T47D (cell line): Measurements from ENCODE around the gene NIF3L1.

Experiments used
- DNase-seq, 2 experiments: peaks; one replicate each; pipeline versions ENCODE4 v3.0.0 to v3.0.0-alpha.2; 2011 to 2012; ENCODE audit warnings: low read depth in 1 of 2, low spot score in 1 of 2
- JUND ChIP-seq: IDR thresholded peaks from 2 replicates; pipeline ENCODE4 v1.6.1; 2012; ENCODE audit warnings: low read depth
- in situ Hi-C: cut with HindIII; loops from 2 replicates; pipeline ENCODE4 v1.10.0; 2016; ENCODE audit warnings: low sequenced_read_pairs, low pct_unique_long_range_greater_than_20kb

NIF3L1 gene

DNA sequence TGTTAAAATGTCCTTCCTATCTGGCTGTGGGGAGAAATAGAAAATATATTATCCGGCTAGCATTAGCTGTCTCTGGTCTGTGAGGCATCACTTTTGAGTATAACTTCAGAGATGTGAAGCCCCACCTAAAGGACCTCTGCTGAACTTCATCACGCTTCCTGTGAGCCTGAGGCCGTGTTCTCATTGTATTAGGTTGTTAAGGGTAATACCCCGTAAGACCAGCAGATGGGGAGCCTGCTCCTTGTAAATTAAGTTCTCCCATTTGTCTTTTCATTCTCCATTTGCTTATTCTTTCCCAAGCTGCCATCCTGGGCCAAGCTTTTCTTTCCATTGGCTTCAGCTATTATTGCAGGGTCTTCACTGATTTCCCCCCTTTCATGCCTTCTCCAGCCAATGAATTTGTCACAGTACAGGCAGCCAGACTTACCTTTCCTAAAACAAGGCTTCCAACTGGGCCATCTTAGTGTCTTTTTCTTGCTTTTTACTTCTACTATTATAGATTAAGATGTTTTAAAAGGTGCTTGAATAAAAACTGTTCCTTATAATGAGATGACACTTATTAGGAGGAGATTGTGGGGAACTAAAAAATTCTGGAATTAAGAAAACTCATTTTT, 12.4 kb downstream of the NIF3L1 start:
- in situ Hi-C loops, result no loop called here
- no peak for TF ChIP-seq JUND
- DNase-seq, result peak; percentile 25 to 81

- in situ Hi-C loops, result no loop called here
- DNase-seq, result peak in 1 of 2 experiments; percentile 60
- no peak for TF ChIP-seq JUND
Observed at GRCh38 chr2:200905618-200906296, 16.6 kb downstream of the NIF3L1 start.

GRCh38 chr2:200909958-200910357, 20.8 kb downstream of the NIF3L1 start:
- TF ChIP-seq JUND, result no peak
- in situ Hi-C loops, result no loop called here
- no peak for DNase-seq

DNA sequence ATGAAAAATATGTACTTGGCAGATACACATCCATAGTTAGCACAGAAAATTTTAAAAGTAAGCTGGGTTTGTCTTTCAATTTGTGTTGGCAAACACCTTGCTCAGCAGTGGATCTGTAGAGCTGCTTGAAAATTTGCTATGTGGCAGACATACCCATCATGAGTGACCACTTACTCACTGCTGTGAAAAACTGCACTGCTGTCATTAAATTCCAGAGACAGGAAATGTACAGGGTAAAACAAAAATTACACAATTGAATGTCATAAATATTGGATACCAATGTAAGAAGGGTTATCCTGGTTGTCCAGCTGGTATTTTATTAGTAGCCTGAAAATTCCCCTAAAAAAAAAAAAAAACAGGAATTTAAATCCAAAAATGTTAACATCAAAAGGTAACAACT, 24.5 kb downstream of the NIF3L1 start:
- in situ Hi-C loops, result no loop called here
- no peak for DNase-seq
- no peak for TF ChIP-seq JUND

DNA sequence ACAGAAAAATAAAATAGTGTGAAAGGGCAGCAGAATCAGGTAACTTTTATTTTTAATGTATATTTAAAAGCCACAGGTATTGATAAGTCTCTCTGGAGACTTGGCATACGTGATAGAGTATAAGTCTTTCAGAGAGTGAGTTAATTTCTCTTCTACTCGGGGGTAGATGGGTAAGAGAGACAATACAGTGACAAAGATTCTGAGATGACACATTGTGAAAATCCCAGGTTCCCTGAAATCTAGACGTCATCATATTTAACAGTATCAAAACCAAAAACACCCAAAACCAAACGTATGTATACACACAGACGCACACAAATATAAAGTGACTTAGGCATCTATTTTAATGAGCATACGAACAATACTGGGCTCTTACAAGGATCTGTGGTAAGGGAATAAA, 33.3 kb downstream of the NIF3L1 start:
- no peak for TF ChIP-seq JUND
- no peak for DNase-seq
- in situ Hi-C loops, result no loop called here

GRCh38 chr2:200929334-200930249, 40.4 kb downstream of the NIF3L1 start:
- in situ Hi-C loops, result no loop called here
- DNase-seq, result no peak
- no peak for TF ChIP-seq JUND

GRCh38 chr2:200930947-200931626, 41.9 kb downstream of the NIF3L1 start:
- in situ Hi-C loops, result no loop called here
- TF ChIP-seq JUND, result no peak
- no peak for DNase-seq

DNA sequence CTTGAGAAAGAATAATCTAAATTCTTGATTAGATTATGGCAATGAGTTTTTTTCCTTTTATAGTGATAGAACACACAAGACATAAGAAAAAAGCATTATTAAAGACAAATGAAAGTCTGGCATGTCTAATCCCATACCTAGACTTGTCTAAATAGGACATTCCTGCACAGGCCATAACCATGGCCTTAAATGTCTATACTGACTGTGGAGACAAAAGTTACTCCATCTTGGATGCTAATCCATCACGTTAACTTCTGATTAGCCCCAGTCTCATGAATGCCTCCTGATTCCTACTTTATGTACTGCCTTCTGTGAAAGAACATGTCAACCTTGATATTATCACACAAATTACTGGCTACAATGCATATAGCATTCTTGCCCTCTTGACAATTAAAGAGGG, 50.7 kb downstream of the NIF3L1 start:
- no peak for TF ChIP-seq JUND
- in situ Hi-C loops, result no loop called here

GRCh38 chr2:200943527-200944105, 54.4 kb downstream of the NIF3L1 start:
- in situ Hi-C loops, result no loop called here
- DNase-seq, result no peak
- TF ChIP-seq JUND, result no peak

More for the DNA sequence above, 50.7 kb downstream of the NIF3L1 start:
- no peak for DNase-seq

DNA sequence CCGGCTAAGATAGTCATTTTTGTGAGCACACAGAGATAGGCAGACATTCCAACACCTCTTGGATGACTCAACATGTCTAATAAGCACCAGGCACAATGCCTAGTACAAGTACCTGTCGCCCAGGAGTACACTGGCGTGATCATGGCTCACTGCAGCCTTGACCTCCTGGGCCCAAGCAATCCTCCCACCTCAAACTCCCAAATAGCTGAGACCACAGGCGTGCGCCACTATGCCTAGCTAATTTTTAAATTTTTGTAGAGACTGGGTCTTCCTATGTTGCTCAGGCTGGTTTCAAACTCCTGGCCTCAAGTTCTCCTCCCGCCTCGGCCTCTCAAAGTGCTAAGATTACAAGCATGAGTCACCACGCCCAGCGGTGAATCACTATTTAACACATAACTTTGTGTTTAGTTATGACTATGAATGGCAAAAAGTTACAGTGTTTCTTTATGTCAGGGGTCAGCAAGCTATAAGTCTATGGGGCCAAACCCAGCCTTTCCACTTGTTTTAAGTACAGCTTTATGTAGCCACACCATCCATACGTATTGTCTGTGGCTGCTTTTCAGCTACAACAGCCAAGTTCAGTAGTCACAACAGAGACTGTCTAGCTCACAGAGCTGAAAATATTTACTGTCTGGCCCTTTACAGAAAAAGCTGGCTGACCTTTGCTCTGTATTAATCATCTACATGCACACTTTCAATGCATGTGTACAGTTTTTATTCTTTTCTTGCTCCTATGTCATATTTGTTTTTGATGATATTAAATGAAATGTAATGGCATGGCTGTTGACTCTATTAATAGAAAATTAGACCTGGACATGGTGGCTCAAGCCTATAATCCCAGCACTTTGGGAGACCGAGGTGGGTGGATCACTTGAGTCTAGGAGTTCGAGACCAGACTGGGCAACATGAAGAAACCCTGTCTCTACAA, 55.6 kb downstream of the NIF3L1 start:
- in situ Hi-C loops, result no loop called here
- DNase-seq, result no peak
- TF ChIP-seq JUND, result no peak

DNA sequence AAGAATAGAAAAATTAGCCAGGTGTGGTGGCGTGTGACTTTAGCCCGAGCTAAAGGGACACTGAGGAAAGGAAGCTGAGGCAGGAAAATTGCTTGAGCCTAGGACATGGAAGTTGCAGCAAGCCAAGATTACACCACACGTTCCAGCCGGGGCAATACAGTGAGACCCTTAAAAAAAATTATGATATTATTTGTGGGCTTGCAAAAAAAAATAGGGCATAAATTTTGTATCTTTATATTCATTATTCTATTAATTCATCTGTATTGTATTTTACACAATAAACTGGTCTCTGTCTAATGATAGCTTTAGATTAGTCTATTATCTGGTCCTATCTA, 56.2 kb downstream of the NIF3L1 start:
- in situ Hi-C loops, result no loop called here
- no peak for TF ChIP-seq JUND
- DNase-seq, result no peak
